Keratinocyte (primary cell): ENCODE results near the gene PRXL2C. TPM values are rescaled to one million over a fixed set of nuclear protein-coding genes. Genes with fewer than 3 reads are reported as not detected.
A peak's percentile ranks its signal among the peaks of the same experiment; 100 is the strongest.

Experiments used
- DNase-seq: peaks from one replicate; pipeline ENCODE4 v3.0.0-alpha.2; 2011; ENCODE audit warnings: low read depth, missing footprints, low spot score
- FAIRE-seq: peaks from 2 replicates; lab custom pipeline; 2011; peaks lifted over from hg19 to GRCh38; lab: Jason Lieb, UNC
- H2AFZ ChIP-seq: 2 replicates; pipeline ENCODE4 v1.6.0; 2012; ENCODE audit warnings: low read length, control low read depth, inconsistent platforms; ENCODE audit not compliant: control insufficient read depth
- H3K27ac ChIP-seq: 2 replicates; pipeline ENCODE4 v1.5.1; 2011; ENCODE audit warnings: low read length; ENCODE audit not compliant: control insufficient read depth, insufficient read depth
- H3K27me3 ChIP-seq: 3 replicates; pipeline ENCODE4 v1.6.0; 2011; ENCODE audit warnings: low read length; ENCODE audit not compliant: control insufficient read depth, insufficient read depth; ENCODE audit errors: extremely low read depth
- H3K36me3 ChIP-seq, 2 experiments: 2 replicates in 1 of 2; 3 replicates in 1 of 2; pipeline ENCODE4 v1.5.1; 2011; ENCODE audit warnings: low read length in 2 of 2, mild to moderate bottlenecking in 1 of 2; ENCODE audit not compliant: control insufficient read depth in 2 of 2, insufficient read depth in 2 of 2; ENCODE audit errors: extremely low read depth in 1 of 2
- H3K4me1 ChIP-seq: 3 replicates; pipeline ENCODE4 v1.5.1; 2011; ENCODE audit warnings: low read length; ENCODE audit not compliant: control insufficient read depth, insufficient read depth; ENCODE audit errors: extremely low read depth
- H3K4me2 ChIP-seq: 3 replicates; pipeline ENCODE4 v1.6.0; 2011; ENCODE audit warnings: low read depth, low read length; ENCODE audit not compliant: control insufficient read depth, insufficient read depth; ENCODE audit errors: extremely low read depth
- H3K4me3 ChIP-seq, 3 experiments: fragments of 200-600 bp in 1 of 3; sonication (generic) in 1 of 3; 2 replicates in 2 of 3; 3 replicates in 1 of 3; pipeline ENCODE4 v1.5.1; 2011 to 2016; ENCODE audit warnings: low read length in 3 of 3, mild to moderate bottlenecking in 3 of 3, control low read depth in 2 of 3, inconsistent platforms in 1 of 3, low read depth in 1 of 3, mixed read lengths in 1 of 3, mixed run types in 1 of 3, moderate library complexity in 1 of 3; ENCODE audit not compliant: control insufficient read depth in 2 of 3, insufficient read depth in 2 of 3; ENCODE audit errors: extremely low read depth in 1 of 3
- H3K79me2 ChIP-seq: 2 replicates; pipeline ENCODE4 v1.6.0; 2012; ENCODE audit warnings: low read length; ENCODE audit not compliant: control insufficient read depth, insufficient read depth
- H3K9ac ChIP-seq: 3 replicates; pipeline ENCODE4 v1.6.0; 2011; ENCODE audit warnings: low read length; ENCODE audit not compliant: control insufficient read depth, insufficient read depth; ENCODE audit errors: extremely low read depth
- H3K9me1 ChIP-seq: 3 replicates; pipeline ENCODE4 v1.6.0; 2011; ENCODE audit warnings: low read length; ENCODE audit not compliant: control insufficient read depth, insufficient read depth; ENCODE audit errors: extremely low read depth
- H3K9me3 ChIP-seq: 2 replicates; pipeline ENCODE4 v1.5.1; 2012; ENCODE audit warnings: low read depth, low read length; ENCODE audit not compliant: control insufficient read depth
- H4K20me1 ChIP-seq: 3 replicates; pipeline ENCODE4 v1.6.0; 2011; ENCODE audit warnings: low read length; ENCODE audit not compliant: control insufficient read depth, insufficient read depth; ENCODE audit errors: extremely low read depth
- EZH2 ChIP-seq: IDR thresholded peaks from one replicate; pipeline ENCODE4 v1.6.1; 2012; ENCODE audit warnings: inconsistent platforms, mild to moderate bottlenecking, low read length, moderate library complexity
- dilution Hi-C: fragments of 300-500 bp; cut with MboI; formaldehyde crosslinking; loops from one replicate; pipeline ENCODE4 v1.7.0; 2020; ENCODE audit warnings: low sequenced_read_pairs; ENCODE audit not compliant: extremely low pct_ligation_motif_present
- polyA plus RNA-seq, 5 experiments: library from polyadenylated mRNA; depleted of rRNA in 3 of 5; stranded (reverse) in 3 of 5; stranded (forward) in 1 of 5; unstranded in 1 of 5; fragments of >200 nt; gene quantifications; 1 replicate in 1 of 5; 2 replicates in 3 of 5; 3 replicates in 1 of 5; pipeline versions ENCODE4 v1.2.1 to v1.2.3, GENCODE V29; 2011 to 2012; ENCODE audit warnings: missing spikeins in 2 of 5, low read depth in 1 of 5, low replicate concordance in 1 of 5
- TF ChIP-seq, protein P1 (sequence below), 3 experiments: IDR thresholded peaks in 1 of 3; conservative IDR thresholded peaks in 1 of 3; optimal IDR thresholded peaks in 1 of 3; 2 replicates in 2 of 3; 3 replicates in 1 of 3; pipeline versions ENCODE3 to v1.5.1; 2011; ENCODE audit warnings: low read length in 3 of 3, mild to moderate bottlenecking in 3 of 3, moderate library complexity in 2 of 3, control low read depth in 1 of 3, inconsistent platforms in 1 of 3; ENCODE audit not compliant: insufficient read depth in 2 of 3; ENCODE audit errors: extremely low read depth in 1 of 3

The PRXL2C gene
- polyA plus RNA-seq, 1 donor (not counting 4 experiments of a cell fraction or from before 2014, with no cell fraction given), result 10.1 TPM

GRCh38 chr9:96603305-96604003 lies 51.7 kb downstream of the PRXL2C start:
- Histone ChIP-seq H3K9me3 (no peaks in the 10 kb centered on the region), H3K27ac (peak overlapping the region; percentile 40), H3K36me3 (peaks cover 0 to 2% of the 10 kb centered on the region in 2 experiments), H3K4me1 (peaks cover 5% of the 10 kb centered on the region), H2AFZ (peak overlapping the region; percentile 70), H3K79me2 (peaks cover 18% of the 10 kb centered on the region), H3K9ac (no peak overlapping the region), H3K27me3 (no peaks in the 10 kb centered on the region), H3K9me1 (no peaks in the 10 kb centered on the region), H3K4me2 (peak overlapping the region; percentile 75), H4K20me1 (no peaks in the 10 kb centered on the region), H3K4me3 (peak overlapping the region in 1 of 3 experiments; percentile 33)
- no peak for DNase-seq
- dilution Hi-C loops, result no loop called here
- FAIRE-seq, result no peak
- TF ChIP-seq, protein P1, sequence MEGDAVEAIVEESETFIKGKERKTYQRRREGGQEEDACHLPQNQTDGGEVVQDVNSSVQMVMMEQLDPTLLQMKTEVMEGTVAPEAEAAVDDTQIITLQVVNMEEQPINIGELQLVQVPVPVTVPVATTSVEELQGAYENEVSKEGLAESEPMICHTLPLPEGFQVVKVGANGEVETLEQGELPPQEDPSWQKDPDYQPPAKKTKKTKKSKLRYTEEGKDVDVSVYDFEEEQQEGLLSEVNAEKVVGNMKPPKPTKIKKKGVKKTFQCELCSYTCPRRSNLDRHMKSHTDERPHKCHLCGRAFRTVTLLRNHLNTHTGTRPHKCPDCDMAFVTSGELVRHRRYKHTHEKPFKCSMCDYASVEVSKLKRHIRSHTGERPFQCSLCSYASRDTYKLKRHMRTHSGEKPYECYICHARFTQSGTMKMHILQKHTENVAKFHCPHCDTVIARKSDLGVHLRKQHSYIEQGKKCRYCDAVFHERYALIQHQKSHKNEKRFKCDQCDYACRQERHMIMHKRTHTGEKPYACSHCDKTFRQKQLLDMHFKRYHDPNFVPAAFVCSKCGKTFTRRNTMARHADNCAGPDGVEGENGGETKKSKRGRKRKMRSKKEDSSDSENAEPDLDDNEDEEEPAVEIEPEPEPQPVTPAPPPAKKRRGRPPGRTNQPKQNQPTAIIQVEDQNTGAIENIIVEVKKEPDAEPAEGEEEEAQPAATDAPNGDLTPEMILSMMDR (optimal IDR thresholded peaks at IDR 0.05 in 1 of 3, IDR thresholded peaks at IDR 0.05 in 1 of 3, conservative IDR thresholded peaks at IDR 0.05 in 1 of 3; ENCODE audit: extremely low read depth in 1 of 3, insufficient read depth in 2 of 3, low read length in 3 of 3), result no peak

DNA sequence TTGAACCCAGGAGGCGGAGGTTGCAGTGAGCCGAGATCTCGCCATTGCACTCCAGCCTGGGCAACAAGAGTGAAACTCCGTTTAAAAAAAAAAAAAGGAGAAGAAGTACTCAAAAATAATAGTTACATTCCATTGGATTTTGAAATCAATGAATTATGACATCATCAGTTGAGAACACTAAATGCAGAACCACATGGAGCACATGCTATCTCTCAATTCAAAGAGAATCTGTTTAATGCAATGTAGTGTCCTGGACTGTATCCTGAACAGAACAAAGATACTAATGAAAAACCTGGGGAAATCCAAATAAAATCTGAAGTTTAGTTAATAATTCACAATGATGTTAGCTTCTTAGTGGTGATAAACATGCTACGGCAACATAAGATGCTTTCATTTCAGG lies 55.8 kb downstream of the PRXL2C start:
- no peak overlapping the region for H3K4me3 ChIP-seq
- H2AFZ ChIP-seq, result no peak overlapping the region
- H3K27me3 ChIP-seq, result no peaks in the 10 kb centered on the region
- H3K4me2 ChIP-seq, result no peak overlapping the region
- H3K9me1 ChIP-seq, result no peaks in the 10 kb centered on the region
- no peak overlapping the region for H3K27ac ChIP-seq
- peaks cover 14% of the 10 kb centered on the region for H3K79me2 ChIP-seq
- H3K36me3 ChIP-seq, result peaks cover 0 to 2% of the 10 kb centered on the region in 2 experiments
- TF ChIP-seq, protein P1 (optimal IDR thresholded peaks at IDR 0.05 in 1 of 3, IDR thresholded peaks at IDR 0.05 in 1 of 3, conservative IDR thresholded peaks at IDR 0.05 in 1 of 3; ENCODE audit: extremely low read depth in 1 of 3, insufficient read depth in 2 of 3, low read length in 3 of 3), result no peak
- no peak for TF ChIP-seq EZH2
- FAIRE-seq, result no peak
- H4K20me1 ChIP-seq, result no peaks in the 10 kb centered on the region
- H3K9ac ChIP-seq, result no peak overlapping the region
- dilution Hi-C loops, result no loop called here
- peaks cover 5% of the 10 kb centered on the region for H3K4me1 ChIP-seq
- no peaks in the 10 kb centered on the region for H3K9me3 ChIP-seq
- no peak for DNase-seq
